Activated T-helper 2 cell treated with anti-CD3 and anti-CD28 coated beads, Interferon-gamma antibody, Interleukin-2, Interleukin-4, amounts not matched to agents 10 μg/mL and 5 μg/mL and 100 μg/mL, durations not matched to agents 14 hours and 24 hours and 36 hours (primary cell): ENCODE data around the gene POU2F3. TPM values are rescaled to one million over a fixed set of nuclear protein-coding genes. Genes with fewer than 3 reads are reported as not detected.

Source experiments
- DNase-seq: peaks from one replicate; pipeline ENCODE4 v3.0.0; 2021; ENCODE audit warnings: low spot score
- H3K27ac Mint-ChIP-seq: one replicate; pipeline ENCODE4 v1.8.0; 2021; ENCODE audit warnings: mixed read lengths
- H3K27me3 Mint-ChIP-seq: one replicate; pipeline ENCODE4 v1.8.0; 2021; ENCODE audit warnings: low read depth, mixed read lengths
- H3K36me3 Mint-ChIP-seq: one replicate; pipeline ENCODE4 v1.8.0; 2021; ENCODE audit warnings: low read depth, mixed read lengths
- H3K4me1 Mint-ChIP-seq: one replicate; pipeline ENCODE4 v1.8.0; 2021; ENCODE audit warnings: low read depth, mixed read lengths
- H3K4me3 Mint-ChIP-seq: one replicate; pipeline ENCODE4 v1.8.0; 2021; ENCODE audit warnings: low read depth, mild to moderate bottlenecking, moderate library complexity, mixed read lengths
- H3K9me3 Mint-ChIP-seq: one replicate; pipeline ENCODE4 v1.8.0; 2021; ENCODE audit warnings: mixed read lengths
- intact Hi-C: fragments of 100-400 bp; cut with micrococcal nuclease; formaldehyde crosslinking; loops from one replicate; pipeline ENCODE4 v1.15.1; 2023
- total RNA-seq: library from RNA; stranded (reverse); gene quantifications from 2 replicates; pipeline ENCODE4 v1.2.3, GENCODE V29; 2022

The POU2F3 gene
- total RNA-seq, 1 donor from 2014 or later: not detected

DNA sequence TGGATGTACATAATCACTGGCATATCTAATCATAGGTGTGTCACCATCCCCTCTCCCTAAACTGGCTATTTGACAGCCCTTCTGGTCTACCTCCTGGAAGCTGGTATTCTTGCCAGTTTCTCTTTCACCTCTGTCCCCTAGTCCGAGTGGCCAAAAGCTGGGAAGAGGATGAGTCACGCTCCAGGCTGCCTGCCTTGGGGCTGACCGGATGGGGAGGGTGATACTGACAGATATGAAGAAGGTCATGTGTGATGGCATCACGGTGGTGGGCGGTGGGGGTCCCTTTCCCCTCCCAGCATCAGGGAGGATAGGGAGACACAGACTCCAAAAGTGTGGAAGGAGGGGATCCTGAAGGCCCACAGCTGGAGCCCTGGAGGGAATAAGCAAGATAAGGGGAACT, 24.3 kb upstream of the POU2F3 start:
- no peak for DNase-seq
- intact Hi-C loops: no loop called here
- Mint-ChIP-seq H3K27ac (no peak overlapping the region), H3K4me3 (no peak overlapping the region), H3K9me3 (no peaks in the 10 kb centered on the region), H3K4me1 (peaks cover 4% of the 10 kb centered on the region), H3K27me3 (peaks cover 32% of the 10 kb centered on the region), H3K36me3 (no peaks in the 10 kb centered on the region)

DNA sequence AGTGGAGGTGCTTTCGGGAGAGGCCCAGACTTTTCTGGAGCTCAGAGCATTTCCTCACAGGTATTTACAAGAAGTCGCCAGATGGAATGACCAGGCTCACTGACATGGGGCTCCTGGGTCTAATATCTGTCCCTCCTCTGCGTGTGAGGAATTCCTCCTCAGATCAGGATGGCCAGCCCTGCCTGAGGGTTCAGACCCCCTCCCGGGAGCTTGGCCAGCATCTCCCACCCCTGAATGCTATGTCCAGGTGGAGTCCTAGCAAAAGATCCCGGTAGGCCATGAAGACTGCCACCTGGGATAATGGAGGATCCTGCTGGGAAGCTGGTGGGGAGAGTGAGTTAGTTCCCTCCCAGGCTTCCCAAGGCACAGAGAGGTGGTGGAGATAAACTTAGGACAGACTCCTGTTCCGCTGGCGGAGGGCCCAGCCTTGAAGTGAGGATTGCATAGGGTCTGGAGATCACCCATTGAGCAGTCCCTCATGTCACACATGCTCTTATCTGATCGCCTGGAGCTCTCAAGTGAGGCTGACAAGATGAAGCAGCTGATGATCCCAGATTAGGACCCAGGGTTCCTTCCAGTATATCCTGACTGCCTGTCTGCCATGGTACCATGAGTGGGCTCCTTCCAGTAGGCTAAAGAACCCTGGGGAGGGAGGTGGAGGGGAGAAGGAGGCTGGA, 23.4 kb upstream of the POU2F3 start:
- DNase-seq: no peak
- H3K4me1 Mint-ChIP-seq: peaks cover 8% of the 10 kb centered on the region
- no peak overlapping the region for H3K4me3 Mint-ChIP-seq
- peaks cover 30% of the 10 kb centered on the region for H3K27me3 Mint-ChIP-seq
- no peaks in the 10 kb centered on the region for H3K9me3 Mint-ChIP-seq
- H3K36me3 Mint-ChIP-seq: no peaks in the 10 kb centered on the region
- intact Hi-C loops: no loop called here
- H3K27ac Mint-ChIP-seq: no peak overlapping the region

DNA sequence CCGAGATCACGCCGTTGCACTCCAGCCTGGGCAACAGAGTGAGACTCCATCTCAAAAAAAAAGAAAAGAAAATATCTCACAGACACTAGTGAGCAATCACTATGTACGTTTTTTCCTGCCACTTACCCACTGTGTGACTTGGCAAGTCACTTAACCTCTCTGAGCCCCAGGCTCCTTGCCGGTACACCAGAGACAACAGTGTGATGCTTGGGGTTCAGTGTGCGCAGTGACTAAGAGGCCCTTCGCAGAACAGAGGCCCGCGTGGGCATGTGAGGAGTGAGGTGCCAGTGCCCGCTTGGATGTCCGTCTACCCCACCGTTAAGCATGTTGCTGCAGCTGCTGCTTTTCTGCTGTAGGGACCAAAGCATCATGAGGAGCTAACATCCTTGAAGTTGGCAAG, 22.4 kb upstream of the POU2F3 start:
- no peak overlapping the region for H3K4me3 Mint-ChIP-seq
- no peak overlapping the region for H3K27ac Mint-ChIP-seq
- H3K27me3 Mint-ChIP-seq: peaks cover 22% of the 10 kb centered on the region
- DNase-seq: no peak
- no peaks in the 10 kb centered on the region for H3K36me3 Mint-ChIP-seq
- peaks cover 6% of the 10 kb centered on the region for H3K4me1 Mint-ChIP-seq
- no peaks in the 10 kb centered on the region for H3K9me3 Mint-ChIP-seq
- intact Hi-C loops: no loop called here

GRCh38 chr11:120217941-120218694, 21.8 kb upstream of the POU2F3 start:
- H3K27ac Mint-ChIP-seq: no peak overlapping the region
- no peak overlapping the region for H3K4me3 Mint-ChIP-seq
- DNase-seq: no peak
- H3K4me1 Mint-ChIP-seq: peaks cover 6% of the 10 kb centered on the region
- H3K9me3 Mint-ChIP-seq: no peaks in the 10 kb centered on the region
- intact Hi-C loops: no loop called here
- peaks cover 16% of the 10 kb centered on the region for H3K27me3 Mint-ChIP-seq
- H3K36me3 Mint-ChIP-seq: no peaks in the 10 kb centered on the region

- H3K4me3 Mint-ChIP-seq: no peak overlapping the region
- intact Hi-C loops: no loop called here
- H3K4me1 Mint-ChIP-seq: peaks cover 6% of the 10 kb centered on the region
- peaks cover 17% of the 10 kb centered on the region for H3K27me3 Mint-ChIP-seq
- no peak overlapping the region for H3K27ac Mint-ChIP-seq
- no peak for DNase-seq
- no peaks in the 10 kb centered on the region for H3K36me3 Mint-ChIP-seq
- H3K9me3 Mint-ChIP-seq: no peaks in the 10 kb centered on the region
Observed at GRCh38 chr11:120218695-120219033, 21.3 kb upstream of the POU2F3 start.

GRCh38 chr11:120219232-120219937, 20.6 kb upstream of the POU2F3 start:
- H3K9me3 Mint-ChIP-seq: no peaks in the 10 kb centered on the region

DNA sequence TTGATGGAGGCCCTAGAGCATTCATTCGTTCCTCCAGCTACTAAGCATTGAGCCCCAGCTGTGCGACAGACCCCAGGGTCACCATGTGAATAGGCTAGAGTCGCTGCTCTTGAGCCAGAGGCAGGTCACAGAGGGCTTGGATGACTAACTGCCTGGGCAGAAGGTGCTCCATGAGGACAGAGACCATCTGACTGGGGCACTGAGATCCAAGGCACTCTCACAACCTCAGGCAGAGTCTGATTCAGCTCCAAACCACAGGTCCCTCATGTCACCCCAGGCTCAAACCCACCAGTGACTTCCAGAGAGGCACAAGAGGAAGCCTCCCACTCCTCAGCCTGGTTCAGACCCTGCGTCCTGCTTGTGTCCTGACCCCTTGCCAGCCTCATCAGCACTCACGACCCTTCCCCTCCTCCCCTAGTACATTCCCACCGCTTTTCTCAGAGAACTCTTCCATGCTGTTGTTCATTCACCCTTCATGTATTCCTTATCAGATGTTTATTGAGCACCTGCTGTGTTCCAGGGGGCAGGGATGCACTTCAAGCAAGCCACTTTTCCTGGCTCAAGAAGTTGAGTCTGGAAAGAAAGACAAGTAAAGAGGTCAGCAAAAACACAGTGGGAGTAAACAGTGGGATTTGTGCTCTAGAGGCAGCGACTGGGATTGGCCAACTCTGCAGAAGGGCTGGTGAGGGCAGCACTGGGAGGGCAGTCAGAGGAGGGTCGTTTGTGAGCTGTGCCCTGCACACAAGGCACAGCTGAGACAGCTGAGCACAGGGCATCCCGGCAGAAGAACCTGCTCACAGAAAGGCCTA, 19.8 kb upstream of the POU2F3 start:
- H3K9me3 Mint-ChIP-seq: no peaks in the 10 kb centered on the region
- H3K27ac Mint-ChIP-seq: no peak overlapping the region
- no peak overlapping the region for H3K4me3 Mint-ChIP-seq
- H3K27me3 Mint-ChIP-seq: peaks cover 17% of the 10 kb centered on the region
- H3K4me1 Mint-ChIP-seq: peaks cover 6% of the 10 kb centered on the region
- intact Hi-C loops: no loop called here
- no peaks in the 10 kb centered on the region for H3K36me3 Mint-ChIP-seq
- no peak for DNase-seq

More at GRCh38 chr11:120219232-120219937, 20.6 kb upstream of the POU2F3 start:
- H3K27me3 Mint-ChIP-seq: peaks cover 13% of the 10 kb centered on the region
- H3K27ac Mint-ChIP-seq: no peak overlapping the region
- no peak overlapping the region for H3K4me3 Mint-ChIP-seq
- intact Hi-C loops: no loop called here
- DNase-seq: no peak
- H3K36me3 Mint-ChIP-seq: no peaks in the 10 kb centered on the region
- H3K4me1 Mint-ChIP-seq: peaks cover 6% of the 10 kb centered on the region

- H3K4me3 Mint-ChIP-seq: no peak overlapping the region
- no peak for DNase-seq
- intact Hi-C loops: no loop called here
- no peaks in the 10 kb centered on the region for H3K36me3 Mint-ChIP-seq
- peaks cover 6% of the 10 kb centered on the region for H3K4me1 Mint-ChIP-seq
- H3K27me3 Mint-ChIP-seq: peaks cover 18% of the 10 kb centered on the region
- H3K9me3 Mint-ChIP-seq: no peaks in the 10 kb centered on the region
- no peak overlapping the region for H3K27ac Mint-ChIP-seq
Observed at GRCh38 chr11:120220747-120221037, 19.2 kb upstream of the POU2F3 start.

DNA sequence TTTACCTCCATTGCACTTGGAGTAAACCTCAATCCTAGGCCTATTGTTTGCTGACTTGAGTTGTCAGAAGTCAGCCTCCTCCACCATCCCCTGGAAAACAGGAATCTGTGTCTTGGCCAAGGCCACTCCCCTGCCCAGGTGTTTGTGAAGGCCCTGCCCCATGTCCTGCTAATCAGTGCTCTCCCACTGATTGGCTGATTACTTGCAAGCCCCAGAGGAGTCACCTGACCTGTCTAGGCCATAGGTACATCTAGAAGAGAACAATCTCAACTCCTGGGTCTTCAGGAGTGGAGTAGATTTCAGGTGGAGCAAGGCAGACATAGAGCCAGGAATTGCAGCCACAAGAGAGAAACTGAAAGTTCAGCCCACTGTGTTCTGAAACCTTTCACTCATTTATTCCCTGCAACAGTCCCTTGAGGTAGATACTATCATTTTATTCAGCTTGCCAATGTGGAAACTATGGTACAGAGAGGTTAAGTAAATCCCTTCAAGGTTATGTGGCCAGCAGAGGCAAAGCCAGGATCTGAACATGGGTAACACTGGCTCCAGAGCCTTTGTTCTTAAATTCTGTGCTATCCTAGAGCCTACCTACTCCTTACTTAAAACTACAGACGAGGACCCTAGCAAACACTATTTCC, 18.7 kb upstream of the POU2F3 start:
- peaks cover 21% of the 10 kb centered on the region for H3K27me3 Mint-ChIP-seq

GRCh38 chr11:120222916-120223315, 17.0 kb upstream of the POU2F3 start:
- no peaks in the 10 kb centered on the region for H3K9me3 Mint-ChIP-seq
- DNase-seq: no peak
- H3K4me1 Mint-ChIP-seq: peaks cover 6% of the 10 kb centered on the region
- intact Hi-C loops: no loop called here
- H3K4me3 Mint-ChIP-seq: no peak overlapping the region
- H3K27ac Mint-ChIP-seq: no peak overlapping the region
- no peaks in the 10 kb centered on the region for H3K36me3 Mint-ChIP-seq
- H3K27me3 Mint-ChIP-seq: peaks cover 21% of the 10 kb centered on the region

More for the DNA sequence above, 18.7 kb upstream of the POU2F3 start:
- H3K4me1 Mint-ChIP-seq: peaks cover 6% of the 10 kb centered on the region
- H3K27ac Mint-ChIP-seq: no peak overlapping the region
- intact Hi-C loops: no loop called here
- no peaks in the 10 kb centered on the region for H3K9me3 Mint-ChIP-seq
- no peak for DNase-seq
- no peak overlapping the region for H3K4me3 Mint-ChIP-seq
- no peaks in the 10 kb centered on the region for H3K36me3 Mint-ChIP-seq

DNA sequence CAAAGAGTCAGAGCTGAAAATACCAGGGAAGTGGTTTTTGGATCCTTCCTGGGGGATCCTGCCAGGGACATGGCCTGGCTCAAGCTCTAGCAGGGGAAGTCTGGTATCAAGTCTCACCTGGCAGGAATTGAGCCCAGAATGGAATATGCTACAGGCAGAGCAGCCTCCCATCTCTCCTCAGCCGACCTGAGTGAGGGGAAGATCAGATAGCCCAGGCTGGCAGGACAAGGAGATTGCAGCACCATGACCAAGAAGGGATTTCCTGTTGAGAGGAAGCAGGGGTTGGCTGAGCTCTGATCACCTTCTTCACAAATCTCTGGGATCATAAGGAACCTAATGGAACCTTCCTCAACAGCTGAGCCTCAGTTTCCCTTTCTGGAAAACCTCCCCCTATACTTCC, 16.1 kb upstream of the POU2F3 start:
- Mint-ChIP-seq H3K4me1 (peaks cover 6% of the 10 kb centered on the region), H3K4me3 (no peak overlapping the region), H3K9me3 (no peaks in the 10 kb centered on the region), H3K27me3 (peaks cover 20% of the 10 kb centered on the region), H3K27ac (no peak overlapping the region), H3K36me3 (no peaks in the 10 kb centered on the region)
- DNase-seq: no peak
- intact Hi-C loops: no loop called here

DNA sequence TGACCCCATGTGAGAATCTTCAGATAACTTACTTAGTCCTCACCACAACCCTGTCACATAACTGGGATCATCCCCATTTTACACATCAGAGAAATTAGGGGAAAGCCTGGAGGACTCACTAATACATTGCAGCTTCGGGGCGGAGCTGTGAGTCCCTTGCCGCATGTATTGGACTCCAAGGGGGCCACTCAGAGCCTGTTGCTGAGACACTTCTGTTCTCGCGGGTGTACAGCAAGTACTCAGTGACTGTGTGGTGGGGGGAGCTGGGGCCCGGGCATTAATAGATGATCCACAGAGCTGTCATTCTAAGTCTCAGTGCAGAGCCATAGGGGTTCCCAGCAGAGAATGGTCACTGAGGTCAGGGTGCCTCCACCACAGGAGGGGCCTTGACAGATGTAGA, 15.6 kb upstream of the POU2F3 start:
- no peaks in the 10 kb centered on the region for H3K9me3 Mint-ChIP-seq
- intact Hi-C loops: no loop called here
- H3K4me3 Mint-ChIP-seq: no peak overlapping the region
- peaks cover 6% of the 10 kb centered on the region for H3K4me1 Mint-ChIP-seq
- no peak for DNase-seq
- H3K27me3 Mint-ChIP-seq: peaks cover 19% of the 10 kb centered on the region
- no peak overlapping the region for H3K27ac Mint-ChIP-seq
- H3K36me3 Mint-ChIP-seq: no peaks in the 10 kb centered on the region
